HAP-1 (cell line): ENCODE measurements around the gene POTEB.
"Not testable (repeated sequence)": the region's sequence is repeated elsewhere in the genome, so short reads cannot be mapped to it uniquely, and the experiment has no call there.

ENCODE experiments used
- DNase-seq, 2 experiments: peaks; one replicate each; pipeline ENCODE4 v3.0.0-alpha.2; 2016 to 2020; ENCODE audit warnings: low spot score in 2 of 2
- H3K27me3 ChIP-seq: fragments of 250-450 bp; sonication (Bioruptor Pico); 2 replicates; pipeline ENCODE4 v1.5.1; 2020; ENCODE audit warnings: low read depth, mild to moderate bottlenecking, moderate library complexity
- H3K36me3 ChIP-seq: fragments of 250-450 bp; sonication (Bioruptor Pico); replicated peaks from 2 replicates; pipeline ENCODE4 v1.5.1; 2020; ENCODE audit warnings: mild to moderate bottlenecking
- H3K4me1 ChIP-seq: fragments of 250-450 bp; sonication (Bioruptor Pico); 2 replicates; pipeline ENCODE4 v1.5.1; 2020; ENCODE audit warnings: mild to moderate bottlenecking
- H3K4me3 ChIP-seq: fragments of 250-450 bp; sonication (Bioruptor Pico); 2 replicates; pipeline ENCODE4 v1.5.1; 2020; ENCODE audit warnings: mild to moderate bottlenecking, moderate library complexity
- H3K9me3 ChIP-seq: fragments of 250-450 bp; sonication (Bioruptor Pico); 2 replicates; pipeline ENCODE4 v1.5.1; 2020; ENCODE audit warnings: mild to moderate bottlenecking, moderate library complexity
- in situ Hi-C: fragments of 300-500 bp; cut with MboI; formaldehyde crosslinking; loops from 3 replicates; pipeline ENCODE4 v1.14.3; 2020; ENCODE audit warnings: low sequenced_read_pairs, inconsistent platforms, mixed read lengths

The POTEB gene

DNA sequence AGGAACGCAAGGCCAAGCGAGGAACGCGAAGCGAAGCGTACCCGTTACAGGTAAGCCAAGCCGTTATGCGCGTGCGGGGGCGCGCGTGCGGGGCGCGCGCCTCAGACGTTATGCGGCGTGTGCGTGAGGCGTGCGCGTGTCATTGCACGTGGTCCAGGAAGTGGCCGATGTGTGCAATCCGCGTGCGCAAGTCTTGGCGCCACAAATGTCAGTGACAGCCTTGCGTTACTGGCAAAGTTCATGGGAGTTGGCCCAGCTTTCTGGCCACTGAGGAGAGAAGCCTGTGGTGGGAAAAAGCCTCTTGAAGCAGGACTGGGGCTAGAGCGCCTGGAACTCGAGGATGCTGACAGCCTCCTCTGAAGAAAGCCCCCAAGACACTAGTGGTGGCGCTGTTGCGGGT lies at the start of gene POTEB:
Gene POTEB (minus strand): TSS at position 101 of the 400 bp plus-strand sequence. CDS start 489 bp downstream, outside the sequence.
- H3K4me3 ChIP-seq, H3K4me1 ChIP-seq, in situ Hi-C loops, H3K27me3 ChIP-seq, H3K36me3 ChIP-seq, H3K9me3 ChIP-seq, DNase-seq: not testable (repeated sequence)

DNA sequence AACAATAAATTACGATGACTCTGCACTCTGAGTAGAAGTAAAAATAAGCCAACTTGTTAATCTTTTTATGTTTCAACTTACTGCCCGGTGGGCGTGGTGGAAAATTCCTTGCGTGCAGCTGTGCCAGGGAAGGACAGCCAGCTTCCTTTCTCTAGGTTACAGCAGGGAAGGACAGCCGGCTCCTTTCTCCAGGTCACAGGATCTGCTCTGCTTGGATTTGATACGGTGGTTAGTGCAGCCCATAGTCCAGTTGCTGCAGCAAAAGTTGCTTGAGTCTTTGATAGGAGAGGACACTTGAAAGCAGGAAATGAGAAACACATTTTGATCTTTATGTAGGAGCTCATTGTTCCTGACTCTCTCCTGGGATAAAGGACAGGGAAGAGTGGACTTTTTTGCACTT lies 13.4 kb upstream of the POTEB start:
- H3K36me3 ChIP-seq, DNase-seq, H3K9me3 ChIP-seq, H3K4me1 ChIP-seq, H3K27me3 ChIP-seq, H3K4me3 ChIP-seq, in situ Hi-C loops: not testable (repeated sequence)

DNA sequence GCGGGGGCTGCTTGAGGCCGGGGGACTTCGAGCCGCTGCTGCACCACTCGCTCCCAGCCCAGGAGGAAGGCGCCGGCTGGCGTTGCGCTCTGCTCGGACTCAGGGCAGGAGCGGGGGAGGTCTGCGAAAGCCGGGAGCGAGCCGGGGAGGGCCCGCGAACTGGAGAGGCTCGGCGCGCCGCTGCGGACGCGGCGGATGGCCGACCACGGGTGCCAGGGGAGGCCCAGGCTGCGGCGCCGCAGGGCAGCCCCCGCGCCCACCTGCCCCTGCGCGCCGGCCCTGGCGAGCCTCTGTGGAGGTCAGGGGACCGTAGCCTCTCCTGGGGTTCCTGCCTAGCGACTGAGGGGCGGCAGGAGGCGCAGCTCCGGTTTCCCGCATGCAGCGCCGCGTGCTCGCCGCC lies 12.0 kb upstream of the POTEB start:
- DNase-seq, H3K4me3 ChIP-seq, H3K27me3 ChIP-seq, H3K36me3 ChIP-seq, H3K9me3 ChIP-seq, in situ Hi-C loops, H3K4me1 ChIP-seq: not testable (repeated sequence)

DNA sequence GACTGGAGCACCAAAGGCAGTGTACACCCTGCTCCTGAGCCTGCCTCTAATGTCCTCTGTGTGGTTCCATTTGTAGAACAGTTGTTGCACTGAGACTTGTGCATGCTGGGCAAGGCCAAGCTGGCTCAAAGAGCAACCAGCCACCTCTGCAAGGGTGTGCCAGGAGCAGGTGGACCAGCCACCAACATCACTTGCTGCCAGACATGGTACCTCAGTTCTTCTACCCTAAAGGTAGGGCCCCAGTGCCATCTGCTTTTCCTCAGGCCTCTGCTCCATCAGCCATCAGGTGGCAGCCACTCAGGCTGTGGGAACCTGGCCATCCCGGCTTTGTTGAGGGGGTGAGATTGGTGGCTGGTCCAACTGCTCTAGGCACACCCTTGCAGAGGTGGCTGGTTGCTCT lies 38.7 kb downstream of the POTEB start:
- in situ Hi-C loops, DNase-seq, H3K36me3 ChIP-seq, H3K4me1 ChIP-seq, H3K4me3 ChIP-seq, H3K27me3 ChIP-seq, H3K9me3 ChIP-seq: not testable (repeated sequence)
